Heart left ventricle (tissue), 13 donors: ENCODE data around the gene OCIAD1.
"Not testable (repeated sequence)": the region's sequence is repeated elsewhere in the genome, so short reads cannot be mapped to it uniquely, and the experiment has no call there.

Experiments
- POLR2A ChIP-seq, 2 donors: fragments of 450-650 bp; IDR thresholded peaks; one replicate each; pipeline ENCODE4 v1.6.1; 2017; ENCODE audit warnings: antibody characterized with exemption in 2 of 2, mild to moderate bottlenecking in 2 of 2, moderate library complexity in 2 of 2
- TF ChIP-seq, protein P1 (sequence below), 12 donors: fragments of 200-600 bp; sonication (generic) in 4 of 12; IDR thresholded peaks; one replicate each; pipeline versions ENCODE4 v1.5.0 to v1.8.0; 2018 to 2022; ENCODE audit warnings: antibody characterized with exemption in 12 of 12, mild to moderate bottlenecking in 5 of 12
- donor health status: ischemic (EF 13 %, LVEDD 7.1; RV severe dilation, severe dysfunction).
- donor health status: DM: no; HTN: yes; CAD: no.
- donor health status: DM: no; HTN: no; CAD: no.
- donor health status: ischemic (EF 25% LVEDD 6.9; RV normal size, moderate dysfunction).
- donor health status: ischemic (EF 25% LVEDD 5.7; RV mildly dilated, moderate dysfunction).
- donor health status: ischemic (EF 35%, LVEDD 5.7; RV mildly dilated, moderate dysfunction).
- donor health status: nonischemic (EF 11% LVEDD 7.7; RV severe dilation, severe dysfunction).
- donor health status: DM: yes; HTN: yes; CAD: no.
- donor health status: PGD.
- donor health status: ischemic (EF 29% LVEDD 5.4; RV normal size, mild dysfunction).
- donor health status: nonischemic (EF 23%, LVEDD 6.1; RV moderate dilation, normal function).

DNA sequence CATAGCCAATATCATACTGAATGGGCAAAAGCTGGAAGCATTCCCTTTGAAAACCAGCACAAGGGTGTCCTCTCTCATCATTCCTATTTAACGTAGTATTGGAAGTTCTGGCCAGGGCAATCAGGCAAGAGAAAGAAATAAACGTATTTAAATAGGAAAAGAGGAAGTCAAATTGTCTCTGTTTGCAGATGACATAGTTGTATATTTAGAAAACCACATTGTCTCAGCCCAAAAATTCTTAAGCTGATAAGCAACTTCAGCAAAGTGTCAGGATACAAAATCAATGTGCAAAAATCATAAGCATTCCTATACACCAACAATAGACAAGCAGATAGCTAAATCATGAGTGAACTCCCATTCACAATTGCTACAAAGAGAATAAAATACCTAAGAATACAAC, 9.5 kb upstream of the OCIAD1 start:
- TF ChIP-seq, protein P1, sequence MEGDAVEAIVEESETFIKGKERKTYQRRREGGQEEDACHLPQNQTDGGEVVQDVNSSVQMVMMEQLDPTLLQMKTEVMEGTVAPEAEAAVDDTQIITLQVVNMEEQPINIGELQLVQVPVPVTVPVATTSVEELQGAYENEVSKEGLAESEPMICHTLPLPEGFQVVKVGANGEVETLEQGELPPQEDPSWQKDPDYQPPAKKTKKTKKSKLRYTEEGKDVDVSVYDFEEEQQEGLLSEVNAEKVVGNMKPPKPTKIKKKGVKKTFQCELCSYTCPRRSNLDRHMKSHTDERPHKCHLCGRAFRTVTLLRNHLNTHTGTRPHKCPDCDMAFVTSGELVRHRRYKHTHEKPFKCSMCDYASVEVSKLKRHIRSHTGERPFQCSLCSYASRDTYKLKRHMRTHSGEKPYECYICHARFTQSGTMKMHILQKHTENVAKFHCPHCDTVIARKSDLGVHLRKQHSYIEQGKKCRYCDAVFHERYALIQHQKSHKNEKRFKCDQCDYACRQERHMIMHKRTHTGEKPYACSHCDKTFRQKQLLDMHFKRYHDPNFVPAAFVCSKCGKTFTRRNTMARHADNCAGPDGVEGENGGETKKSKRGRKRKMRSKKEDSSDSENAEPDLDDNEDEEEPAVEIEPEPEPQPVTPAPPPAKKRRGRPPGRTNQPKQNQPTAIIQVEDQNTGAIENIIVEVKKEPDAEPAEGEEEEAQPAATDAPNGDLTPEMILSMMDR (IDR thresholded peaks at IDR 0.05), result not testable (repeated sequence)
- not testable (repeated sequence) for TF ChIP-seq POLR2A (IDR thresholded peaks at IDR 0.05)
